ENCODE measurements around the gene RORB.

The RORB gene

GRCh38 chr9:74458832-74459231 is 38.3 kb upstream of the RORB start:
- Histone ChIP-seq H3K79me2 (ENCODE audit: low read length) (no peaks in the 10 kb centered on the region), H2AFZ (ENCODE audit: low read length) (no peak overlapping the region), H3K4me2 (ENCODE audit: low read depth, low read length) (no peak overlapping the region), H3F3A (ENCODE audit: insufficient read depth, low read length) (no peaks in the 10 kb centered on the region), H3K27ac (ENCODE audit: low read length) (no peak overlapping the region), H3K4me1 (ENCODE audit: low read length) (no peaks in the 10 kb centered on the region), H3K4me3 (ENCODE audit: low read length) (no peak overlapping the region), H3K9me2 (replicated peaks; ENCODE audit: insufficient read depth, low read length) (no peaks in the 10 kb centered on the region), H3K36me3 (replicated peaks; ENCODE audit: insufficient read depth, low read length) (no peaks in the 10 kb centered on the region), H3K27me3 (replicated peaks; ENCODE audit: insufficient read depth, low read length) (no peaks in the 10 kb centered on the region), H4K20me1 (ENCODE audit: insufficient read depth, low read length) (no peaks in the 10 kb centered on the region), H3K9me3 (replicated peaks; ENCODE audit: insufficient read depth, low read length) (no peaks in the 10 kb centered on the region), H3K9ac (ENCODE audit: low read length) (no peak overlapping the region)
- no peak for DNase-seq
- TF ChIP-seq EZH2phosphoT487 (IDR thresholded peaks at IDR 0.05; ENCODE audit: low read length) (no peak), EZH2 (optimal IDR thresholded peaks at IDR 0.05; ENCODE audit: low read depth, low read length) (no peak), CTCF (IDR thresholded peaks at IDR 0.05; ENCODE audit: low read length) (no peak)

- Histone ChIP-seq H3K9me3 (replicated peaks; ENCODE audit: insufficient read depth, low read length) (no peaks in the 10 kb centered on the region), H3K4me3 (ENCODE audit: low read length) (no peak overlapping the region), H4K20me1 (ENCODE audit: insufficient read depth, low read length) (no peaks in the 10 kb centered on the region), H3K9me2 (replicated peaks; ENCODE audit: insufficient read depth, low read length) (no peaks in the 10 kb centered on the region), H3K27me3 (replicated peaks; ENCODE audit: insufficient read depth, low read length) (no peaks in the 10 kb centered on the region), H3K4me1 (ENCODE audit: low read length) (no peaks in the 10 kb centered on the region), H3K27ac (ENCODE audit: low read length) (no peak overlapping the region), H3K79me2 (ENCODE audit: low read length) (no peaks in the 10 kb centered on the region), H3K9ac (ENCODE audit: low read length) (no peak overlapping the region), H2AFZ (ENCODE audit: low read length) (no peak overlapping the region), H3F3A (ENCODE audit: insufficient read depth, low read length) (no peaks in the 10 kb centered on the region), H3K36me3 (replicated peaks; ENCODE audit: insufficient read depth, low read length) (no peaks in the 10 kb centered on the region), H3K4me2 (ENCODE audit: low read depth, low read length) (no peak overlapping the region)
- no peak for DNase-seq
- TF ChIP-seq EZH2 (optimal IDR thresholded peaks at IDR 0.05; ENCODE audit: low read depth, low read length) = no peak
- no peak for TF ChIP-seq CTCF (IDR thresholded peaks at IDR 0.05; ENCODE audit: low read length)
- TF ChIP-seq EZH2phosphoT487 (IDR thresholded peaks at IDR 0.05; ENCODE audit: low read length) = no peak
Measured at GRCh38 chr9:74463825-74464224, 33.3 kb upstream of the RORB start.

GRCh38 chr9:74478606-74479005 is 18.5 kb upstream of the RORB start:
- no peak for DNase-seq
- no peak overlapping the region for H3K4me2 ChIP-seq (ENCODE audit: low read depth, low read length)

More at GRCh38 chr9:74478606-74479005, 18.5 kb upstream of the RORB start:
- Histone ChIP-seq H3K36me3 (replicated peaks; ENCODE audit: insufficient read depth, low read length) (no peaks in the 10 kb centered on the region), H3K4me1 (ENCODE audit: low read length) (no peaks in the 10 kb centered on the region), H3K79me2 (ENCODE audit: low read length) (no peaks in the 10 kb centered on the region), H3F3A (ENCODE audit: insufficient read depth, low read length) (no peaks in the 10 kb centered on the region), H3K4me3 (ENCODE audit: low read length) (no peak overlapping the region), H3K9ac (ENCODE audit: low read length) (no peak overlapping the region), H4K20me1 (ENCODE audit: insufficient read depth, low read length) (no peaks in the 10 kb centered on the region), H3K9me2 (replicated peaks; ENCODE audit: insufficient read depth, low read length) (no peaks in the 10 kb centered on the region), H3K9me3 (replicated peaks; ENCODE audit: insufficient read depth, low read length) (no peaks in the 10 kb centered on the region), H3K27ac (ENCODE audit: low read length) (no peak overlapping the region), H2AFZ (ENCODE audit: low read length) (no peak overlapping the region), H3K27me3 (replicated peaks; ENCODE audit: insufficient read depth, low read length) (no peaks in the 10 kb centered on the region)
- no peak for TF ChIP-seq EZH2phosphoT487 (IDR thresholded peaks at IDR 0.05; ENCODE audit: low read length)
- TF ChIP-seq EZH2 (optimal IDR thresholded peaks at IDR 0.05; ENCODE audit: low read depth, low read length) = no peak
- no peak for TF ChIP-seq CTCF (IDR thresholded peaks at IDR 0.05; ENCODE audit: low read length)

Data from MM.1S (cell line).